HCT116 (cell line): ENCODE results near the gene EFCAB5. TPM values are rescaled to one million over a fixed set of nuclear protein-coding genes. Genes with fewer than 3 reads are reported as not detected.

Source experiments
- ATAC-seq: fragments of 200-7000 bp; cut with Tn5 transposase; 2 replicates; pipeline ENCODE4 v1.9.1; 2020; ENCODE audit warnings: mild to moderate bottlenecking, moderate library complexity
- BruUV-seq: library from RNA; stranded (reverse); fragments of 400-500 nt; replicated peaks from 2 replicates; lab custom pipeline; 2021; lab: Mats Ljungman, UMichigan
- CTCF ChIA-PET: fragments of 300-600 bp; sonication (Branson Sonifier 250); formaldehyde crosslinking; loops from one replicate; lab custom pipeline; 2021; ENCODE audit warnings: antibody characterized with exemption; lab: Charles Lee
- POLR2A ChIA-PET: fragments of 300-600, 350-600 bp; sonication (Branson Sonifier 250); formaldehyde crosslinking; loops from one replicate; lab custom pipeline; 2021; ENCODE audit warnings: antibody characterized with exemption; lab: Charles Lee
- RAD21 ChIA-PET, 2 experiments: fragments of 300-600 bp; sonication (Branson Sonifier 250); formaldehyde crosslinking; loops; one replicate each; lab custom pipeline; 2023; ENCODE audit warnings: low total read pairs in 2 of 2; ENCODE audit not compliant: uncharacterized antibody in 2 of 2, unreplicated experiment in 2 of 2, low non-redundant PET in 1 of 2; lab: Charles Lee
- DNase-seq: peaks from one replicate; pipeline ENCODE4 v3.0.0-alpha.2; 2010; ENCODE audit warnings: low read depth, low spot score
- H2AFZ ChIP-seq: fragments of 200-600 bp; shearing (Covaris generic), sonication (generic); 2 replicates; pipeline ENCODE4 v1.6.1; 2017; ENCODE audit warnings: low read depth, mixed run types, mixed read lengths, antibody characterized with exemption, low read length; ENCODE audit not compliant: poor library complexity, severe bottlenecking
- H3K27ac ChIP-seq: 2 replicates; pipeline ENCODE4 v1.5.1; 2012; ENCODE audit warnings: low read depth, low read length
- H3K27me3 ChIP-seq: fragments of 200-600 bp; sonication (generic); 2 replicates; pipeline ENCODE4 v1.6.1; 2016; ENCODE audit warnings: mixed run types, low read length, mixed read lengths; ENCODE audit not compliant: insufficient read depth
- H3K36me3 ChIP-seq, 2 experiments: fragments of 200-500 bp in 1 of 2; fragments of 200-600 bp in 1 of 2; sonication (Bioruptor generic) in 1 of 2; sonication (generic) in 1 of 2; 2 replicates each; pipeline versions ENCODE4 v1.5.1 to v1.6.1; 2014 to 2016; ENCODE audit warnings: low read length in 2 of 2, inconsistent platforms in 1 of 2, mixed read lengths in 1 of 2, mixed run types in 1 of 2; ENCODE audit not compliant: insufficient read depth in 2 of 2, control insufficient read depth in 1 of 2
- H3K4me1 ChIP-seq, 2 experiments: fragments of 200-600 bp in 1 of 2; sonication (generic) in 1 of 2; 2 replicates each; pipeline versions ENCODE4 v1.5.1 to v1.6.1; 2012 to 2017; ENCODE audit warnings: low read length in 2 of 2, inconsistent platforms in 1 of 2, mild to moderate bottlenecking in 1 of 2, mixed read lengths in 1 of 2, mixed run types in 1 of 2, moderate library complexity in 1 of 2; ENCODE audit not compliant: insufficient read depth in 2 of 2, control insufficient read depth in 1 of 2
- H3K4me2 ChIP-seq: fragments of 200-600 bp; sonication (generic); 2 replicates; pipeline ENCODE4 v1.6.1; 2017; ENCODE audit warnings: mixed run types, low read length, mixed read lengths
- H3K4me3 ChIP-seq, 2 experiments: fragments of 200-600 bp in 1 of 2; sonication (generic) in 1 of 2; replicated peaks in 1 of 2; 2 replicates each; pipeline ENCODE4 v1.5.1; 2011 to 2016; ENCODE audit warnings: low read length in 2 of 2, control low read depth in 1 of 2, low read depth in 1 of 2, mild to moderate bottlenecking in 1 of 2, mixed read lengths in 1 of 2, mixed run types in 1 of 2
- H3K79me2 ChIP-seq: fragments of 200-600 bp; sonication (generic); 2 replicates; pipeline ENCODE4 v1.6.1; 2017; ENCODE audit warnings: mild to moderate bottlenecking, mixed run types, low read length, moderate library complexity, mixed read lengths; ENCODE audit not compliant: insufficient read depth
- H3K9ac ChIP-seq: fragments of 200-600 bp; sonication (generic); 2 replicates; pipeline ENCODE4 v1.6.1; 2016; ENCODE audit warnings: low read length, mixed read lengths
- H3K9me2 ChIP-seq: fragments of 200-600 bp; sonication (generic), shearing (Covaris generic); 2 replicates; pipeline ENCODE4 v1.6.1; 2017; ENCODE audit warnings: mixed run types, mild to moderate bottlenecking, moderate library complexity; ENCODE audit not compliant: insufficient read depth
- H3K9me3 ChIP-seq, 2 experiments: fragments of 200-500 bp in 1 of 2; fragments of 200-600 bp in 1 of 2; sonication (Bioruptor generic) in 1 of 2; sonication (generic) in 1 of 2; 2 replicates each; pipeline ENCODE4 v1.6.1; 2014 to 2017; ENCODE audit warnings: low read length in 2 of 2, mixed read lengths in 2 of 2, inconsistent platforms in 1 of 2, low read depth in 1 of 2, mild to moderate bottlenecking in 1 of 2, mixed run types in 1 of 2, moderate library complexity in 1 of 2; ENCODE audit not compliant: control insufficient read depth in 1 of 2, insufficient read depth in 1 of 2
- H4K20me1 ChIP-seq: fragments of 200-600 bp; sonication (generic), shearing (Covaris generic); 2 replicates; pipeline ENCODE4 v1.6.1; 2017; ENCODE audit warnings: mixed run types, mild to moderate bottlenecking, moderate library complexity; ENCODE audit not compliant: insufficient read depth
- ATF3 ChIP-seq: IDR thresholded peaks from 2 replicates; pipeline ENCODE4 v1.6.1; 2012
- CEBPB ChIP-seq: IDR thresholded peaks from 2 replicates; pipeline ENCODE4 v1.6.1; 2012; ENCODE audit warnings: low read depth
- ELF1 ChIP-seq: IDR thresholded peaks from 2 replicates; pipeline ENCODE4 v1.6.1; 2012; ENCODE audit warnings: low read depth, borderline replicate concordance
- FOSL1 ChIP-seq: IDR thresholded peaks from 2 replicates; pipeline ENCODE4 v1.6.1; 2012; ENCODE audit warnings: low read depth
- JUND ChIP-seq: IDR thresholded peaks from 2 replicates; pipeline ENCODE4 v1.6.1; 2012
- MAX ChIP-seq: IDR thresholded peaks from 2 replicates; pipeline ENCODE4 v1.6.1; 2012
- POLR2AphosphoS5 ChIP-seq: IDR thresholded peaks from 2 replicates; pipeline ENCODE4 v1.6.1; 2011; ENCODE audit warnings: mild to moderate bottlenecking, low read depth, low read length, moderate library complexity
- REST ChIP-seq: IDR thresholded peaks from 2 replicates; pipeline ENCODE4 v1.6.1; 2012; ENCODE audit warnings: low read depth
- SP1 ChIP-seq: IDR thresholded peaks from 2 replicates; pipeline ENCODE4 v1.6.1; 2012; ENCODE audit warnings: low read depth
- TCF7L2 ChIP-seq: IDR thresholded peaks from 2 replicates; pipeline ENCODE4 v1.7.0; 2011; ENCODE audit warnings: borderline replicate concordance, inconsistent platforms; ENCODE audit not compliant: insufficient read depth, insufficient read length; ENCODE audit errors: extremely low read depth
- YY1 ChIP-seq: IDR thresholded peaks from 2 replicates; pipeline ENCODE4 v1.6.1; 2011; ENCODE audit warnings: low read length, low read depth, moderate library complexity, mild to moderate bottlenecking; ENCODE audit not compliant: insufficient replicate concordance; ENCODE audit errors: extremely low read depth
- ZNF274 ChIP-seq: fragments of 200-500 bp; sonication (Bioruptor generic); IDR thresholded peaks from 2 replicates; pipeline ENCODE4 v1.6.1; 2014; ENCODE audit warnings: mild to moderate bottlenecking, low read depth, low read length, inconsistent platforms
- intact Hi-C: fragments of 100-400 bp; cut with micrococcal nuclease; formaldehyde crosslinking; loops from 2 replicates; pipeline ENCODE4 v1.10.0; 2022
- total RNA-seq: library from RNA; stranded (reverse); gene quantifications from one replicate; pipeline ENCODE4 v1.2.1, GENCODE V29; 2021; ENCODE audit not compliant: unreplicated experiment

EFCAB5 gene
- total RNA-seq, 1 experiment from 2014 or later = 0.17 TPM

GRCh38 chr17:30124273-30124796 is 182.9 kb downstream of the EFCAB5 start:
- Histone ChIP-seq H4K20me1 (peaks cover 20% of the 10 kb centered on the region; the same call in 1 of the 2 replicates), H3K36me3 (peaks cover 21% of the 10 kb centered on the region in 2 experiments), H2AFZ (no peak overlapping the region), H3K9me3 (no peaks in the 10 kb centered on the region), H3K9me2 (no peaks in the 10 kb centered on the region), H3K4me3 (no peak overlapping the region), H3K79me2 (peaks cover 98% of the 10 kb centered on the region), H3K4me1 (no peaks in the 10 kb centered on the region), H3K9ac (no peak overlapping the region), H3K27ac (no peak overlapping the region; the same call in 1 of the 2 replicates), H3K4me2 (no peak overlapping the region), H3K27me3 (no peaks in the 10 kb centered on the region)
- no peak for ATAC-seq
- ChIA-PET POLR2A (no interaction called here), RAD21 (interaction anchor here in 1 of 2 experiments (1.8 kb wide), 1 partner anchor 20 kb away, joined by 6 read pairs; no protein-coding TSS in a partner anchor), CTCF (interaction anchor here (1.3 to 2.6 kb wide), 10 partner anchors 9 to 216 kb away, joined by 3 to 22 read pairs (median 6); no protein-coding TSS in a partner anchor)
- intact Hi-C loops = no loop called here
- no peak for DNase-seq
- no TSS peak for BruUV-seq
- no peak for TF ChIP-seq CEBPB
- no peak for TF ChIP-seq ZNF274
- no peak for TF ChIP-seq SP1
- TF ChIP-seq TCF7L2 = no peak
- no peak for TF ChIP-seq ELF1
- no peak for TF ChIP-seq REST
- TF ChIP-seq FOSL1 = no peak
- no peak for TF ChIP-seq JUND
- no peak for TF ChIP-seq POLR2AphosphoS5
- TF ChIP-seq YY1 = no peak
- no peak for TF ChIP-seq ATF3
- TF ChIP-seq MAX = no peak
